ENCODE results near the gene TRABD2B.
A peak's percentile ranks its signal among the peaks of the same experiment; 100 is the strongest.

Gene TRABD2B

DNA sequence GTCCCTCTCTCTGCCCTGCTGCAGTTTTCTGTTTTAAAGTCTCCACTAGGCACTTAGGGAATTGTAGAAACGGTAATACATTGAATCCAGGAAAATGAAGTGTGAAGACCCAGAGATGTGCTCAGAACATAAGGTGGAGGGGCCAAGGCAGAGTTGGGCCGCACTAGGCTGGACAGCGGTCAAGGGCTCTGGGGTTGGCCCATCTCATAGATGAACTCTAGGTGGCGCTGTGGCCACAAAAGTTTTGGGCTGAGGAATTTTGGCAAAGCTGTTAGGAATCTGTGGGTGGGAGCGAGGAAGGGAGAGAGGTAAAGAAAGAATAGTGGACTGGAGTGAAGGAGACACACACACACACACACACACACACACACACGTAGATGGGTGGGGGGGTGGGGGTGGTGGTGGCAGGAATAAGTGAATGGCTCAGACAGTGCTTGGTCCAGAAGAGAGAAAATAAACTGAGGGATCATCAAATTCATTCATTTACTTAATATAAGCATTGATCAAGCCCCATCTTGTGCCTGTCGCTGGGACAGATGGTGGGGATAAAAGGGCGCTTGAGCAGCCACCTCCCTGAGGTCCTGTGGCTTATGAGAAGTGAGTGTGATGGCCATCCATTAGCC lies 258.5 kb downstream of the TRABD2B start:
- DNase-seq (ENCODE audit: extremely low read depth, insufficient read length) = no peak
- TF ChIP-seq, protein P1, sequence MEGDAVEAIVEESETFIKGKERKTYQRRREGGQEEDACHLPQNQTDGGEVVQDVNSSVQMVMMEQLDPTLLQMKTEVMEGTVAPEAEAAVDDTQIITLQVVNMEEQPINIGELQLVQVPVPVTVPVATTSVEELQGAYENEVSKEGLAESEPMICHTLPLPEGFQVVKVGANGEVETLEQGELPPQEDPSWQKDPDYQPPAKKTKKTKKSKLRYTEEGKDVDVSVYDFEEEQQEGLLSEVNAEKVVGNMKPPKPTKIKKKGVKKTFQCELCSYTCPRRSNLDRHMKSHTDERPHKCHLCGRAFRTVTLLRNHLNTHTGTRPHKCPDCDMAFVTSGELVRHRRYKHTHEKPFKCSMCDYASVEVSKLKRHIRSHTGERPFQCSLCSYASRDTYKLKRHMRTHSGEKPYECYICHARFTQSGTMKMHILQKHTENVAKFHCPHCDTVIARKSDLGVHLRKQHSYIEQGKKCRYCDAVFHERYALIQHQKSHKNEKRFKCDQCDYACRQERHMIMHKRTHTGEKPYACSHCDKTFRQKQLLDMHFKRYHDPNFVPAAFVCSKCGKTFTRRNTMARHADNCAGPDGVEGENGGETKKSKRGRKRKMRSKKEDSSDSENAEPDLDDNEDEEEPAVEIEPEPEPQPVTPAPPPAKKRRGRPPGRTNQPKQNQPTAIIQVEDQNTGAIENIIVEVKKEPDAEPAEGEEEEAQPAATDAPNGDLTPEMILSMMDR (IDR thresholded peaks at IDR 0.05; ENCODE audit: insufficient read depth, low read length, poor library complexity, severe bottlenecking) = peak; percentile 73
- Histone ChIP-seq H3K4me3 (replicated peaks; ENCODE audit: low read depth, low read length) (no peak overlapping the region), H3K27me3 (replicated peaks; ENCODE audit: control insufficient read depth, insufficient read depth, low read length) (no peaks in the 10 kb centered on the region), H3K36me3 (ENCODE audit: control insufficient read depth, insufficient read depth, low read length) (no peaks in the 10 kb centered on the region)

DNA sequence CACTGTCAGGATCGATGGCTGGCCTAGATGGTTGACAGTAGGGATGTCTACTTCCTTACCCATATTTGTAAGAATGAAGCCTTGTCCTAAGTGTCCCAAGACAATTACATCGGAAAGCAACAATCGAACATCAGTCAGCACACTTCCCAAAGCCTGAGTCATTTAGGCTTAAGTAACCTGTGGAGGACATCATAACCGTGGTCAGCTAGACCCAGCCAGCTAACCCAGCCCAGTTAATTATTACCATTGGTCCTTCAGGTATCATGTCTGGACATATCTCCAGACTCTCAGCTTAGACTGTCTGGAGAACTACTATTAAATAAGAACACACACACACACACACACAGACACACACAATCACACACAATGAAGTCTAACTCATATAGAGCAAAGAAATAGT lies 264.7 kb downstream of the TRABD2B start:
- Histone ChIP-seq H3K4me3 (replicated peaks; ENCODE audit: low read depth, low read length) (no peak overlapping the region), H3K36me3 (ENCODE audit: control insufficient read depth, insufficient read depth, low read length) (no peaks in the 10 kb centered on the region), H3K27me3 (replicated peaks; ENCODE audit: control insufficient read depth, insufficient read depth, low read length) (no peaks in the 10 kb centered on the region; the same call in 1 of the 2 replicates)
- no peak for DNase-seq (ENCODE audit: extremely low read depth, insufficient read length)
- TF ChIP-seq, protein P1 (IDR thresholded peaks at IDR 0.05; ENCODE audit: insufficient read depth, low read length, poor library complexity, severe bottlenecking) = no peak

DNA sequence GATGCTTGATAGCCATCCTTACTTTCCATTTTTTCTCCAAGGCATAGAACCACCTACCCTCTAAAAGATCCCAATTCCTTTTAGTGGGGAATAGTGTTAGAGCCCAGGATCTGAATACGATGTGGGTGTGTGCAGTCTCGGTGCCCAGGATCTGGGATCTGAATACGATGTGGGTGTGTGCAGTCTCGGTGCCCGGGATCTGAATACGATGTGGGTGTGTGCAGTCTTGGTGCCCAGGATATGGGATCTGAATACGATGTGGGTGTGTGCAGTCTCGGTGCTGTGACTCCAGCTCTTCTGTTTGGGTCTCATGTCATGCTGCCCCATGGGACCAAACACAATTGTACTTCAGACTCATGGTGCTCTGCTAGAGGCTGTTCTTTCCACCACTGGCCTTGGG lies 265.5 kb downstream of the TRABD2B start:
- Histone ChIP-seq H3K27me3 (replicated peaks; ENCODE audit: control insufficient read depth, insufficient read depth, low read length) (peaks cover 2% of the 10 kb centered on the region), H3K36me3 (ENCODE audit: control insufficient read depth, insufficient read depth, low read length) (no peaks in the 10 kb centered on the region), H3K4me3 (replicated peaks; ENCODE audit: low read depth, low read length) (no peak overlapping the region)
- DNase-seq (ENCODE audit: extremely low read depth, insufficient read length) = no peak
- TF ChIP-seq, protein P1 (IDR thresholded peaks at IDR 0.05; ENCODE audit: insufficient read depth, low read length, poor library complexity, severe bottlenecking) = no peak

DNA sequence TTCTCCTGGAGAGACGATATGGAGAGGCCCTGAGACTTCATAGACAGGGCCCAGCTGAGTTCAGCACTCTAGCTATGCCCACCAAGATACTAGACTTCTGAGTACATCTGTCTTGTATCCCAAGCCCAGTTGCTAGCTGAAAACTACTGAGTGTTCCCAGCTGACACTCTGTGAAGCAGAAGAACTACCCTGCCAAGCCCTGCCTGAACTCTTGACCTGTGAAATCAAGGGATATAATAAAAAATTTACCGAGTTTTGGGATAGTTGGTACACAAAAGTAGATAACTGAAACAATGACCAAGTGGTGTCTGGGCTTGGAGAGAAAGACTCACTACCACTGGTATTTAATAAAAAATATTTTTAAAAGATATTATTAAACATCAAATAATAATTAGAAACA lies 267.5 kb downstream of the TRABD2B start:
- Histone ChIP-seq H3K27me3 (replicated peaks; ENCODE audit: control insufficient read depth, insufficient read depth, low read length) (peaks cover 2% of the 10 kb centered on the region), H3K36me3 (ENCODE audit: control insufficient read depth, insufficient read depth, low read length) (no peaks in the 10 kb centered on the region), H3K4me3 (replicated peaks; ENCODE audit: low read depth, low read length) (no peak overlapping the region)
- DNase-seq (ENCODE audit: extremely low read depth, insufficient read length) = no peak
- TF ChIP-seq, protein P1 (IDR thresholded peaks at IDR 0.05; ENCODE audit: insufficient read depth, low read length, poor library complexity, severe bottlenecking) = no peak

DNA sequence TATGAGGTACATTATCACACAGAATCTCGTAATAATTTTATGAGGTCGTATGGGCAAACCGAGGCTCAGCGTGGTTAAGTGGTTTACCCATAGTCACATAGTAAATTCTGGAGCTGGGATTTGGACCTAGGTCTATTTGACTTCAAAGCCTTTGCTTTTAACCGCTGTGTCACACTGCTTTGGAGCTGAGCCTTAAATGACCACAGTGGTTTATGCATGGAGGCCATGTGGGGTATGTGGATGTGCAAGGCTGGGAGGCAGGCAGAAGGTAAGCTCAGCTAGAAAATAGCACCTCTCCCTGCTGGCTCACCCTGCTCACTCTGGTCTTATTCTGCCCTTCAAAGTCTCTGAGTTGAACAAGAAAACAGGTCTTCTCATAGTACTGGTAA lies 269.5 kb downstream of the TRABD2B start:
- TF ChIP-seq, protein P1 (IDR thresholded peaks at IDR 0.05; ENCODE audit: insufficient read depth, low read length, poor library complexity, severe bottlenecking) = no peak
- peaks cover 5% of the 10 kb centered on the region for H3K27me3 ChIP-seq (replicated peaks; ENCODE audit: control insufficient read depth, insufficient read depth, low read length)
- no peak for DNase-seq (ENCODE audit: extremely low read depth, insufficient read length)
- no peaks in the 10 kb centered on the region for H3K36me3 ChIP-seq (ENCODE audit: control insufficient read depth, insufficient read depth, low read length)
- H3K4me3 ChIP-seq (replicated peaks; ENCODE audit: low read depth, low read length) = no peak overlapping the region
